Right atrium auricular region (tissue), 2 donors: Measurements from ENCODE around the gene ZBTB45. TPM values are rescaled to one million over a fixed set of nuclear protein-coding genes. Genes with fewer than 3 reads are reported as not detected.

Experiments
- DNase-seq: peaks from one replicate; pipeline ENCODE4 v3.0.0-alpha.2; 2019; ENCODE audit warnings: low spot score
- H3K27ac ChIP-seq, 2 donors: fragments of 200-600 bp; sonication (generic); 1 replicate in 1 of 2; 2 replicates in 1 of 2; pipeline ENCODE4 v1.5.1; 2016 to 2019
- H3K27me3 ChIP-seq, 2 donors: fragments of 200-600 bp; sonication (generic); one replicate each; pipeline versions ENCODE4 v1.5.1 to v1.6.0; 2017 to 2019
- H3K36me3 ChIP-seq: fragments of 200-600 bp; sonication (generic); one replicate; pipeline ENCODE4 v1.5.1; 2016
- H3K4me1 ChIP-seq, 2 donors: fragments of 200-600 bp; sonication (generic); one replicate each; pipeline versions ENCODE4 v1.5.1 to v1.6.0; 2017 to 2019
- H3K4me3 ChIP-seq, 2 donors: fragments of 200-600 bp; sonication (generic); 1 replicate in 1 of 2; 2 replicates in 1 of 2; pipeline ENCODE4 v1.5.1; 2017 to 2019; ENCODE audit warnings: mild to moderate bottlenecking in 1 of 2, moderate library complexity in 1 of 2
- H3K9me3 ChIP-seq, 2 donors: fragments of 200-600 bp; sonication (generic); one replicate each; pipeline ENCODE4 v1.5.1; 2019
- total RNA-seq, 2 donors: library from RNA; depleted of rRNA; stranded (reverse); fragments of >200 nt; gene quantifications; one replicate each; pipeline ENCODE4 v1.1.0, GENCODE V29; 2016
- TF ChIP-seq, protein P1 (sequence below), 2 donors: fragments of 200-600 bp; sonication (generic); IDR thresholded peaks; one replicate each; pipeline ENCODE4 v1.5.1; 2019; ENCODE audit warnings: antibody characterized with exemption in 2 of 2

Gene ZBTB45
- total RNA-seq, 2 donors from 2014 or later, result 7.2 to 14.3 TPM

DNA sequence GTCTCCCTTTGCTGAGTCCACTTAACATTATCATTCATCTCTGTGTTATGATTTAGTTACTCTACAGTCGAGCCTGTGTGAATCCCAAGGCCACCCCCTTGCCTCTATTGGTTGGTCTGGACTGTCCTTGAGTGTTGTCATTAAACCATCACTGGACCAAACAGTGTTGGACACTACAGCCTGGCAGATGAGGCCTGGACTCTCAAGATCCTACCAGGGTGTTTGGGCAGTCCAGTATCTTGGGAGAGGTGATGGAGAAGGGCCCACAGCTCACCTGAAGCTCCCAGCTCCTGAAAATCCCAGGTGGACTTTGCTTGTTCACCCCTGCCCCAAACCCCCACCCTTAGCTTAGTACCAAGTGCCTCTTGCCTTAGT lies 31.5 kb upstream of the ZBTB45 start:
- H3K9me3 ChIP-seq, result no peaks in the 10 kb centered on the region
- no peak overlapping the region for H3K4me3 ChIP-seq
- peaks cover 0 to 38% of the 10 kb centered on the region in 2 donors for H3K4me1 ChIP-seq
- H3K36me3 ChIP-seq, result peaks cover 73% of the 10 kb centered on the region
- H3K27me3 ChIP-seq, result no peaks in the 10 kb centered on the region
- DNase-seq, result no peak
- H3K27ac ChIP-seq, result no peak overlapping the region
- TF ChIP-seq, protein P1, sequence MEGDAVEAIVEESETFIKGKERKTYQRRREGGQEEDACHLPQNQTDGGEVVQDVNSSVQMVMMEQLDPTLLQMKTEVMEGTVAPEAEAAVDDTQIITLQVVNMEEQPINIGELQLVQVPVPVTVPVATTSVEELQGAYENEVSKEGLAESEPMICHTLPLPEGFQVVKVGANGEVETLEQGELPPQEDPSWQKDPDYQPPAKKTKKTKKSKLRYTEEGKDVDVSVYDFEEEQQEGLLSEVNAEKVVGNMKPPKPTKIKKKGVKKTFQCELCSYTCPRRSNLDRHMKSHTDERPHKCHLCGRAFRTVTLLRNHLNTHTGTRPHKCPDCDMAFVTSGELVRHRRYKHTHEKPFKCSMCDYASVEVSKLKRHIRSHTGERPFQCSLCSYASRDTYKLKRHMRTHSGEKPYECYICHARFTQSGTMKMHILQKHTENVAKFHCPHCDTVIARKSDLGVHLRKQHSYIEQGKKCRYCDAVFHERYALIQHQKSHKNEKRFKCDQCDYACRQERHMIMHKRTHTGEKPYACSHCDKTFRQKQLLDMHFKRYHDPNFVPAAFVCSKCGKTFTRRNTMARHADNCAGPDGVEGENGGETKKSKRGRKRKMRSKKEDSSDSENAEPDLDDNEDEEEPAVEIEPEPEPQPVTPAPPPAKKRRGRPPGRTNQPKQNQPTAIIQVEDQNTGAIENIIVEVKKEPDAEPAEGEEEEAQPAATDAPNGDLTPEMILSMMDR (IDR thresholded peaks at IDR 0.05), result no peak

DNA sequence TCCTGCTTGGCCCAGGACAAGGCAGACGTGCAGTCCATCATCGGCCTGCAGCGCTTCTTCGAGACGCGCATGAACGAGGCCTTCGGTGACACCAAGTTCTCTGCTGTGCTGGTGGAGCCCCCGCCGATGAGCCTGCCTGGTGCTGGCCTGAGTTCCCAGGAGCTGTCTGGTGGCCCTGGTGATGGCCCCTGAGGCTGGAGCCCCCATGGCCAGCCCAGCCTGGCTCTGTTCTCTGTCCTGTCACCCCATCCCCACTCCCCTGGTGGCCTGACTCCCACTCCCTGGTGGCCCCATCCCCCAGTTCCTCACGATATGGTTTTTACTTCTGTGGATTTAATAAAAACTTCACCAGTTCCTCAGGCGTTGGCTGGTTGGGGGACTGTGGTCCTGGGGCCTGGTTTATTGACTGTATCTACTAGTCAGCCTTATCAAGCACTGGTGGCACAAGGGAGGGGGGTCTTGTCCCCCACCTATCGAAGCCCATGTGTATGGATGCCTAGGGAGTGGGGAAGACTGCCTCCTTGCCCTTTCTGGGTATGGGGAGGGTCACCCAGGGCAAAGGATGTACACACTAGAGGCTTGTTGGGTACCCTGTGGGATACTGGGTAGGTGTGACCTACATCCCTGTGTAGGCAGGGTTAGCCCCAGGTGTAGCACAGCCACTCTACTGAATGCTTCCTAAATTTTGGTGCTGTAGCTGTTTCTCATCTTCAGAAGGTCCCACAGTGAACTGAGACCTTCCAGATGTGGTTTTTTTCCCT lies 30.9 kb upstream of the ZBTB45 start:
- peaks cover 70% of the 10 kb centered on the region for H3K36me3 ChIP-seq
- no peak for DNase-seq
- H3K4me1 ChIP-seq, result peaks cover 0 to 38% of the 10 kb centered on the region in 2 donors
- H3K27ac ChIP-seq, result no peak overlapping the region
- TF ChIP-seq, protein P1 (IDR thresholded peaks at IDR 0.05), result no peak
- H3K9me3 ChIP-seq, result no peaks in the 10 kb centered on the region
- no peak overlapping the region for H3K4me3 ChIP-seq
- H3K27me3 ChIP-seq, result no peaks in the 10 kb centered on the region

DNA sequence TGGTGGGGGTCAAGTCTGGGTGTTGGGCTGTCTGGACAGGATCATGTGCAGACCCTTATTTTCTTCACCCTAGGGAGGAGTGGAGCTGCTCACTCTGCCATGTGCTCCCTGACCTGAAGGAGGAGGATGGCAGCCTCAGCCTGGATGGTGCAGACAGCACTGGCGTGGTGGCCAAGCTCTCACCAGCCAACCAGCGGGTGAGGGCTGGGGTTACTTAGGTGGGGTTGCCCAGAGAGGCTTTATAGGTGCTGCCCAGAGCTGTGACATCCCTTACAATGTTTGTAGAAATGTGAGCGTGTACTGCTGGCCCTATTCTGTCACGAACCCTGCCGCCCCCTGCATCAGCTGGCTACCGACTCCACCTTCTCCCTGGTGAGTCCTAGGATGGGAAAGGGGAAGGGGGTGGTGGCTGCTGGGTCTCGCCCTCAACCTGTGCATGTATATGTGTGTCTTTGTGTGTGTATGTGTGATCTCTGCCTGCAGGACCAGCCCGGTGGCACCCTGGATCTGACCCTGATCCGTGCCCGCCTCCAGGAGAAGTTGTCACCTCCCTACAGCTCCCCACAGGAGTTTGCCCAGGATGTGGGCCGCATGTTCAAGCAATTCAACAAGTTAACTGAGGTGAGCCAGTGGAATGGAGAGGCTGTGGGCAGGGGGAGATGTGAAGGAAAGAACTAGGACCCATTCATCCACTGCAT lies 30.2 kb upstream of the ZBTB45 start:
- TF ChIP-seq, protein P1 (IDR thresholded peaks at IDR 0.05), result no peak
- H3K4me3 ChIP-seq, result no peak overlapping the region
- no peaks in the 10 kb centered on the region for H3K27me3 ChIP-seq
- H3K36me3 ChIP-seq, result peaks cover 69% of the 10 kb centered on the region
- no peak for DNase-seq
- no peak overlapping the region for H3K27ac ChIP-seq
- peaks cover 0 to 39% of the 10 kb centered on the region in 2 donors for H3K4me1 ChIP-seq
- H3K9me3 ChIP-seq, result no peaks in the 10 kb centered on the region

DNA sequence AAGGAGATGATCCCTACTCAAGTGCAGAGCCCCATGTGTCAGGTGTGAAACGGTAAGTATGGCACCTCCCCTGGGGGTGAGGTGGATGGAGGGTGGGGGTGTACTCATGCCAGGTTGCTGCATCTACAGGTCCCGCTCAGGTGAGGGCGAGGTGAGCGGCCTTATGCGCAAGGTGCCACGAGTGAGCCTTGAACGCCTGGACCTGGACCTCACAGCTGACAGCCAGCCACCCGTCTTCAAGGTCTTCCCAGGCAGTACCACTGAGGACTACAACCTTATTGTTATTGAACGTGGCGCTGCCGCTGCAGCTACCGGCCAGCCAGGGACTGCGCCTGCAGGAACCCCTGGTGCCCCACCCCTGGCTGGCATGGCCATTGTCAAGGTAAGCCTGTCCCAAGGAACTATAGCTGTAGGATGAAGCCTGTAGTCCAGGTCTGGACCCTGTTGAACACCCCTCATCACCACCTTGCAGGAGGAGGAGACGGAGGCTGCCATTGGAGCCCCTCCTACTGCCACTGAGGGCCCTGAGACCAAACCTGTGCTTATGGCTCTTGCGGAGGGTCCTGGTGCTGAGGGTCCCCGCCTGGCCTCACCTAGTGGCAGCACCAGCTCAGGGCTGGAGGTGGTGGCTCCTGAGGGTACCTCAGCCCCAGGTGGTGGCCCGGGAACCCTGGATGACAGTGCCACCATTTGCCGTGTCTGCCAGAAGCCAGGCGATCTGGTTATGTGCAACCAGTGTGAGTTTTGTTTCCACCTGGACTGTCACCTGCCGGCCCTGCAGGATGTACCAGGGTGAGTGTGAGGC lies 29.5 kb upstream of the ZBTB45 start:
- Histone ChIP-seq H3K9me3 (no peaks in the 10 kb centered on the region), H3K36me3 (peaks cover 69% of the 10 kb centered on the region), H3K4me1 (peaks cover 0 to 34% of the 10 kb centered on the region in 2 donors), H3K4me3 (no peak overlapping the region), H3K27me3 (no peaks in the 10 kb centered on the region), H3K27ac (no peak overlapping the region)
- no peak for DNase-seq
- TF ChIP-seq, protein P1 (IDR thresholded peaks at IDR 0.05), result no peak

DNA sequence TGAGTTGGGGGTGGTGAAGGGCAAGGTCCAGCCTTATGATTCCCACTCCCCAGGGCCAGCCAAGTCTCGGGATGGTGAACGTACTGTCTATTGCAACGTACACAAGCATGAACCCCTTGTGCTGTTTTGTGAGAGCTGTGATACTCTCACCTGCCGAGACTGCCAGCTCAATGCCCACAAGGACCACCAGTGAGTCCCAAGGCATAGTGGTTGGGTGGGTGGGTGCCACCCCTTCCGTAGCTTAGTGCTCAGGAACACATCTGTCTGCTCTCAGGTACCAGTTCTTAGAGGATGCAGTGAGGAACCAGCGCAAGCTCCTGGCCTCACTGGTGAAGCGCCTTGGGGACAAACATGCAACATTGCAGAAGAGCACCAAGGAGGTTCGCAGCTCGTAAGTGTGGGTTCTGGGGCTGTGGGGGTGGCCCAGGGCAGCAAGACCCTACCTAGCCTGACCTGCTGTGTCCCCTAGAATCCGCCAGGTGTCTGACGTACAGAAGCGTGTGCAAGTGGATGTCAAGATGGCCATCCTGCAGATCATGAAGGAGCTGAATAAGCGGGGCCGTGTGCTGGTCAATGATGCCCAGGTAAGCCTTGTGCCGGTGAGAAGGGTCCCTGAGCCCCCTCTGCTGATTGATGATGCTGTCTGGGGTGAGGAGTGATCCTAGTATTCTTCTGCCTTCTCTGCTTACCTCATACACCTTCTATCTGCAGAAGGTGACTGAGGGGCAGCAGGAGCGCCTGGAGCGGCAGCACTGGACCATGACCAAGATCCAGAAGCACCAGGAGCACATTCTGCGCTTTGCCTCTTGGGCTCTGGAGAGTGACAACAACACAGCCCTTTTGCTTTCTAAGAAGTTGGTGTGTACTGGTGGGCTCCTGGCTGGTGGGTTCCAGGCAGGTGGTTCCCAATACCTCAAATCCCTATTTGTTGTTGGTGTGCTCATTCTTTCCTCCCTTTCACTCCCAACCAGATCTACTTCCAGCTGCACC lies 28.0 kb upstream of the ZBTB45 start:
- no peak for DNase-seq
- Histone ChIP-seq H3K27ac (no peak overlapping the region), H3K36me3 (peaks cover 63% of the 10 kb centered on the region), H3K9me3 (no peaks in the 10 kb centered on the region), H3K4me3 (no peak overlapping the region), H3K27me3 (no peaks in the 10 kb centered on the region), H3K4me1 (peaks cover 0 to 32% of the 10 kb centered on the region in 2 donors)
- TF ChIP-seq, protein P1 (IDR thresholded peaks at IDR 0.05), result no peak
